T-helper 17 cell (primary cell): ENCODE results near the gene ATP8A2. TPM values are rescaled to one million over a fixed set of nuclear protein-coding genes. Genes with fewer than 3 reads are reported as not detected.

ENCODE experiments used
- ATAC-seq: fragments of 150-1000 bp; cut with Tn5 transposase; 2 replicates; pipeline ENCODE4 v1.10.0; 2021; ENCODE audit warnings: mild to moderate bottlenecking, moderate library complexity
- DNase-seq, 3 donors: peaks; one replicate each; pipeline versions ENCODE4 v3.0.0 to v3.0.0-alpha.2; 2020 to 2021
- H3K9me3 ChIP-seq: one replicate; pipeline ENCODE4 v1.7.0; 2013; ENCODE audit warnings: low read length, mild to moderate bottlenecking; ENCODE audit not compliant: control insufficient read depth, poor library complexity, severe bottlenecking
- H3K27ac Mint-ChIP-seq: one replicate; pipeline ENCODE4 v1.8.0; 2022; ENCODE audit warnings: mild to moderate bottlenecking, moderate library complexity, mixed read lengths
- H3K27me3 Mint-ChIP-seq: one replicate; pipeline ENCODE4 v1.8.0; 2022; ENCODE audit warnings: mixed read lengths
- H3K36me3 Mint-ChIP-seq: one replicate; pipeline ENCODE4 v1.8.0; 2022; ENCODE audit warnings: low read depth, mixed read lengths
- H3K4me1 Mint-ChIP-seq: one replicate; pipeline ENCODE4 v1.8.0; 2022; ENCODE audit warnings: mild to moderate bottlenecking, mixed read lengths
- H3K4me3 Mint-ChIP-seq: one replicate; pipeline ENCODE4 v1.8.0; 2022; ENCODE audit warnings: mild to moderate bottlenecking, moderate library complexity, mixed read lengths
- total RNA-seq, 4 donors: library from RNA in 2 of 4; stranded (reverse) in 2 of 4; gene quantifications; one replicate each; pipeline ENCODE4 v1.2.3 and lab custom pipeline; 2022 to 2026

ATP8A2 gene
- total RNA-seq, 2 donors from 2014 or later = 0.18 to 0.20 TPM

- no peaks in the 10 kb centered on the region for H3K9me3 ChIP-seq
- H3K27ac Mint-ChIP-seq = no peak overlapping the region
- no peaks in the 10 kb centered on the region for H3K4me1 Mint-ChIP-seq
- H3K36me3 Mint-ChIP-seq = no peaks in the 10 kb centered on the region
- H3K27me3 Mint-ChIP-seq = no peaks in the 10 kb centered on the region
- ATAC-seq (no peak), DNase-seq (no peak)
- no peak overlapping the region for H3K4me3 Mint-ChIP-seq
Measured at GRCh38 chr13:25910991-25911419, 539.2 kb downstream of the ATP8A2 start.

- ATAC-seq (no peak), DNase-seq (no peak)
- no peaks in the 10 kb centered on the region for H3K9me3 ChIP-seq
- H3K4me1 Mint-ChIP-seq = peaks cover 5% of the 10 kb centered on the region
- no peak overlapping the region for H3K4me3 Mint-ChIP-seq
- no peaks in the 10 kb centered on the region for H3K27me3 Mint-ChIP-seq
- H3K36me3 Mint-ChIP-seq = no peaks in the 10 kb centered on the region
- no peak overlapping the region for H3K27ac Mint-ChIP-seq
Measured at GRCh38 chr13:25912961-25913360, 541.2 kb downstream of the ATP8A2 start.

- H3K9me3 ChIP-seq = no peaks in the 10 kb centered on the region
- Mint-ChIP-seq H3K4me1 (peaks cover 6% of the 10 kb centered on the region), H3K4me3 (no peak overlapping the region), H3K36me3 (peaks cover 3% of the 10 kb centered on the region), H3K27me3 (no peaks in the 10 kb centered on the region), H3K27ac (no peak overlapping the region)
- DNase-seq (no peak), ATAC-seq (no peak)
Measured at GRCh38 chr13:25915840-25916518, 544.2 kb downstream of the ATP8A2 start.

- no peak overlapping the region for H3K4me3 Mint-ChIP-seq
- H3K27ac Mint-ChIP-seq = peak overlapping the region; percentile 6
- ATAC-seq = no peak
- no peak for DNase-seq
- H3K27me3 Mint-ChIP-seq = no peaks in the 10 kb centered on the region
- peaks cover 6% of the 10 kb centered on the region for H3K4me1 Mint-ChIP-seq
- H3K36me3 Mint-ChIP-seq = peaks cover 3% of the 10 kb centered on the region
- H3K9me3 ChIP-seq = no peaks in the 10 kb centered on the region
Measured at GRCh38 chr13:25920277-25920676, 548.5 kb downstream of the ATP8A2 start.

GRCh38 chr13:25920931-25921330, 549.2 kb downstream of the ATP8A2 start:
- no peaks in the 10 kb centered on the region for H3K27me3 Mint-ChIP-seq

GRCh38 chr13:25922376-25922775, 550.6 kb downstream of the ATP8A2 start:
- ATAC-seq (no peak), DNase-seq (no peak)
- H3K27ac Mint-ChIP-seq = no peak overlapping the region

More at GRCh38 chr13:25920931-25921330, 549.2 kb downstream of the ATP8A2 start:
- DNase-seq = no peak
- ATAC-seq = no peak
- no peaks in the 10 kb centered on the region for H3K9me3 ChIP-seq
- Mint-ChIP-seq H3K36me3 (peaks cover 3% of the 10 kb centered on the region), H3K27ac (no peak overlapping the region), H3K4me3 (no peak overlapping the region), H3K4me1 (peaks cover 6% of the 10 kb centered on the region)

GRCh38 chr13:25923217-25924085, 551.7 kb downstream of the ATP8A2 start:
- no peak overlapping the region for H3K4me3 Mint-ChIP-seq
- DNase-seq (no peak), ATAC-seq (no peak)
- no peaks in the 10 kb centered on the region for H3K9me3 ChIP-seq
- H3K36me3 Mint-ChIP-seq = peaks cover 3% of the 10 kb centered on the region
- no peaks in the 10 kb centered on the region for H3K27me3 Mint-ChIP-seq
- H3K4me1 Mint-ChIP-seq = no peaks in the 10 kb centered on the region
- no peak overlapping the region for H3K27ac Mint-ChIP-seq

More at GRCh38 chr13:25922376-25922775, 550.6 kb downstream of the ATP8A2 start:
- H3K27me3 Mint-ChIP-seq = no peaks in the 10 kb centered on the region
- peaks cover 3% of the 10 kb centered on the region for H3K36me3 Mint-ChIP-seq
- H3K4me3 Mint-ChIP-seq = no peak overlapping the region
- no peaks in the 10 kb centered on the region for H3K9me3 ChIP-seq
- peaks cover 3% of the 10 kb centered on the region for H3K4me1 Mint-ChIP-seq

- ATAC-seq = no peak
- Mint-ChIP-seq H3K27ac (no peak overlapping the region), H3K4me3 (no peak overlapping the region), H3K36me3 (no peaks in the 10 kb centered on the region), H3K4me1 (no peaks in the 10 kb centered on the region), H3K27me3 (peaks cover 19% of the 10 kb centered on the region)
- no peaks in the 10 kb centered on the region for H3K9me3 ChIP-seq
- no peak for DNase-seq
Measured at GRCh38 chr13:25927363-25927762, 555.6 kb downstream of the ATP8A2 start.

GRCh38 chr13:25927932-25928331, 556.2 kb downstream of the ATP8A2 start:
- Mint-ChIP-seq H3K27ac (no peak overlapping the region), H3K36me3 (no peaks in the 10 kb centered on the region), H3K27me3 (peaks cover 19% of the 10 kb centered on the region), H3K4me1 (no peaks in the 10 kb centered on the region), H3K4me3 (no peak overlapping the region)
- no peaks in the 10 kb centered on the region for H3K9me3 ChIP-seq
- ATAC-seq (no peak), DNase-seq (no peak)

GRCh38 chr13:25928941-25929505, 557.2 kb downstream of the ATP8A2 start:
- H3K36me3 Mint-ChIP-seq = no peaks in the 10 kb centered on the region
- ATAC-seq (no peak), DNase-seq (no peak)
- H3K27ac Mint-ChIP-seq = no peak overlapping the region
- no peaks in the 10 kb centered on the region for H3K9me3 ChIP-seq
- H3K4me1 Mint-ChIP-seq = no peaks in the 10 kb centered on the region
- no peak overlapping the region for H3K4me3 Mint-ChIP-seq
- peaks cover 23% of the 10 kb centered on the region for H3K27me3 Mint-ChIP-seq

GRCh38 chr13:25929816-25930215, 558.0 kb downstream of the ATP8A2 start:
- Mint-ChIP-seq H3K4me3 (no peak overlapping the region), H3K27me3 (peaks cover 23% of the 10 kb centered on the region), H3K27ac (no peak overlapping the region), H3K4me1 (no peaks in the 10 kb centered on the region), H3K36me3 (no peaks in the 10 kb centered on the region)
- ATAC-seq = no peak
- no peak for DNase-seq
- no peaks in the 10 kb centered on the region for H3K9me3 ChIP-seq

GRCh38 chr13:25930653-25931052, 558.9 kb downstream of the ATP8A2 start:
- ATAC-seq (no peak), DNase-seq (no peak)
- Mint-ChIP-seq H3K27ac (no peak overlapping the region), H3K4me3 (no peak overlapping the region), H3K4me1 (no peaks in the 10 kb centered on the region), H3K27me3 (peaks cover 23% of the 10 kb centered on the region), H3K36me3 (no peaks in the 10 kb centered on the region)
- no peaks in the 10 kb centered on the region for H3K9me3 ChIP-seq

GRCh38 chr13:25932365-25932764, 560.6 kb downstream of the ATP8A2 start:
- no peaks in the 10 kb centered on the region for H3K9me3 ChIP-seq
- DNase-seq (no peak), ATAC-seq (no peak)
- no peaks in the 10 kb centered on the region for H3K4me1 Mint-ChIP-seq
- no peak overlapping the region for H3K27ac Mint-ChIP-seq
- no peak overlapping the region for H3K4me3 Mint-ChIP-seq
- peaks cover 23% of the 10 kb centered on the region for H3K27me3 Mint-ChIP-seq
- no peaks in the 10 kb centered on the region for H3K36me3 Mint-ChIP-seq
